ENCODE results near the gene ZBTB46.

DNA sequence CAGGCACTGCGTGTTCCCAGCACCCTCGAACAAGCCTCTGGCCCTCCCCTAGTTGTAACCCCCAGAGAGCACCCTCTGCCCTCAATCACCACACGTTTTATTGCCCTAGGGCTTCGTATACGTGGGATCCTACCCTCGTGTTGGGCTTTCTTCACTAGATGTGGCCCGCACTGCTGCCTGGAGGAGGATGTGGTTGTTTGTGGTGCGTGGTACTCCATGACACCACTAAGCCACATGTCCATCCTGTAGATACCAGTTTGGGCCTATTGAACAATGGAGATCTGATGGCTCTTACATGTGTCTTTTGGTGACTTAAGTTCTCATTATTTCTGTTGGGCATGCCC is 74.4 kb downstream of the ZBTB46 start:
- no peak for TF ChIP-seq POLR2A (IDR thresholded peaks at IDR 0.05)
- TF ChIP-seq POLR2AphosphoS5 (IDR thresholded peaks at IDR 0.05): no peak

Measured in sigmoid colon (tissue), 4 donors.